Colon (tissue), 2 donors: ENCODE measurements around the gene ZNF649.
"Not testable (repeated sequence)": the region's sequence is repeated elsewhere in the genome, so short reads cannot be mapped to it uniquely, and the experiment has no call there.

Source experiments
- FAIRE-seq: peaks from 2 replicates; lab custom pipeline; 2012; peaks lifted over from hg19 to GRCh38; lab: Jason Lieb, UNC
- donor health status: control.
- donor health status: control.

Gene ZNF649

GRCh38 chr19:51904331-51905165 lies at the start of gene ZNF649:
Gene ZNF649, minus strand, starts transcription at chr19:51905017. Its CDS starts 4,910 bp downstream, at chr19:51900107.
- no peak for FAIRE-seq

- no peak for FAIRE-seq
Measured at GRCh38 chr19:51948975-51949374, 44.2 kb upstream of the ZNF649 start.

- FAIRE-seq = no peak
Measured at GRCh38 chr19:51946602-51947001, 41.8 kb upstream of the ZNF649 start.

- no peak for FAIRE-seq
Measured at GRCh38 chr19:51944798-51945552, 40.2 kb upstream of the ZNF649 start.

GRCh38 chr19:51938936-51939335 lies 34.1 kb upstream of the ZNF649 start:
- FAIRE-seq = no peak

GRCh38 chr19:51931921-51932320 lies 27.1 kb upstream of the ZNF649 start:
- FAIRE-seq = no peak

- FAIRE-seq = no peak
Measured at GRCh38 chr19:51927859-51928258, 23.0 kb upstream of the ZNF649 start.

- no peak for FAIRE-seq
Measured at GRCh38 chr19:51926784-51927741, 22.2 kb upstream of the ZNF649 start, which contains the start of gene ZNF613. Gene ZNF613, plus strand, starts transcription at chr19:51927472. Its CDS starts 8,749 bp downstream, at chr19:51936221.

- no peak for FAIRE-seq
Measured at GRCh38 chr19:51926426-51926783, 21.6 kb upstream of the ZNF649 start.

GRCh38 chr19:51921949-51922348 lies 17.1 kb upstream of the ZNF649 start:
- no peak for FAIRE-seq

GRCh38 chr19:51919606-51920005 lies 14.8 kb upstream of the ZNF649 start:
- no peak for FAIRE-seq

GRCh38 chr19:51916167-51916566 lies 11.3 kb upstream of the ZNF649 start:
- no peak for FAIRE-seq

GRCh38 chr19:51915324-51915867 lies 10.6 kb upstream of the ZNF649 start:
- no peak for FAIRE-seq

- not testable (repeated sequence) for FAIRE-seq
Measured at GRCh38 chr19:51907981-51908380, 3.2 kb upstream of the ZNF649 start.

- not testable (repeated sequence) for FAIRE-seq
Measured at GRCh38 chr19:51906108-51906507, 1.3 kb upstream of the ZNF649 start.

- FAIRE-seq = not testable (repeated sequence)
Measured at GRCh38 chr19:51905639-51906038, 822 bp upstream of the ZNF649 start.

- no peak for FAIRE-seq
Measured at GRCh38 chr19:51905206-51905605, 389 bp upstream of the ZNF649 start.

- FAIRE-seq = no peak
Measured at GRCh38 chr19:51903192-51903591, 1.6 kb downstream of the ZNF649 start.

GRCh38 chr19:51901860-51902259 lies 3.0 kb downstream of the ZNF649 start:
- FAIRE-seq = no peak

GRCh38 chr19:51891193-51891747 lies 13.5 kb downstream of the ZNF649 start:
- FAIRE-seq = no peak

- no peak for FAIRE-seq
Measured at GRCh38 chr19:51889934-51890333, 14.9 kb downstream of the ZNF649 start.
